GM21786 (cell line): ENCODE measurements around the gene NUDT14.
A peak's percentile ranks its signal among the peaks of the same experiment; 100 is the strongest.

Source experiments
- ATAC-seq: cut with Tn5 transposase; IDR thresholded peaks from one replicate; pipeline ENCODE4 v1.9.1; 2021; ENCODE audit not compliant: unreplicated experiment

Gene NUDT14

DNA sequence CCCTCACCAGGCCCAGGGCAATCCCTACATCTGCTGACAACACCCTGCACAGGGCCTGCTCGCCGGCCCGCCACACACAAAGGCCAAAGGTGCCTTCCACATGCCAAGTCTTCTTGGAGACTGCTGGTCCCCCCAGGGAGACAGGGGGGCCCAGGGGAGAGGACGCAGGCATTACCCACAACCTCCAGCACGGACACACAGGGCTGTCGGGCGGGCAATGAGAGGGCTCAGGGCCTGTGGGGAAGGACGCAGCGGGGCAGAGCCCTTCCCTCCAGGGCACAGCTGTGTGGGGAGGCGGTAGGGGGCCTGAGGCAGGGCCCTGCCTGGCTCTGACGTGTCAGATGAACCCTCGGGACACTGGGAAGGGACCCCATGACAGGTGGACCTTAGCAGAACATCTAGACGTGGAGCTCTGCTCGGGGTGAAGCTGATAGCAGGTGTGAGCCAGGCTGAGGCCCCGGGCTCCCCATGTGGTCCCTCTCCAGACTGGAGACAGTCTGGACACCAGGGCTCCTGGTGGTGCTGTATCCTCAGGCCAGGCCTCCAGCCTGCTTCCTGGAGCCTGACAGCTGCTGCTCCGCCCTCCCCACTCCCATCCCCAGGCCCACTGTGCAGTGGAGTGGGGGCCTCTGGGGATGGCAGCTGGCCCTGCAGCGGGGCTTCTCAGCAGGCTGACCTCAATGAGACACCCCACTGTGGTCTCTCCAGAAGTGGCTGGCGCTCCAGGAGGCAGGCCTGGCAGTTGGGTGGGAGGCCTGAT lies 31.6 kb upstream of the NUDT14 start:
- no peak for ATAC-seq

DNA sequence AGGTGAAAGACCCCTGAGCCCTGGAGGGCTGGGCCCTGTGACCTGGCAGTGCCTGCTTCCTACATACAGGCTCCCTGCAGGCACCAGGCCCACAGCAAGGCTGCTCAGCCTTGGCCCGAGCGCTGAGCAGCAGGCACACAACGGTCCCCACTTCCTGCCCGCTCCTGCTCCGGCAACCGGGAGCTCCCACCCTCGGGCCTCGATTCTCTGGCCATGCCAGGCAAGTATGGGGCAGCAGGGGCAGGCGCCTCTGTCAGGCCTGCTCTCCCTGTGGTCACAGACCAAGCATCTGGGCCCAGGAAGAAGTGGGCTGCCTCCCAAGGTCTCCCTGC lies 30.6 kb upstream of the NUDT14 start:
- no peak for ATAC-seq

DNA sequence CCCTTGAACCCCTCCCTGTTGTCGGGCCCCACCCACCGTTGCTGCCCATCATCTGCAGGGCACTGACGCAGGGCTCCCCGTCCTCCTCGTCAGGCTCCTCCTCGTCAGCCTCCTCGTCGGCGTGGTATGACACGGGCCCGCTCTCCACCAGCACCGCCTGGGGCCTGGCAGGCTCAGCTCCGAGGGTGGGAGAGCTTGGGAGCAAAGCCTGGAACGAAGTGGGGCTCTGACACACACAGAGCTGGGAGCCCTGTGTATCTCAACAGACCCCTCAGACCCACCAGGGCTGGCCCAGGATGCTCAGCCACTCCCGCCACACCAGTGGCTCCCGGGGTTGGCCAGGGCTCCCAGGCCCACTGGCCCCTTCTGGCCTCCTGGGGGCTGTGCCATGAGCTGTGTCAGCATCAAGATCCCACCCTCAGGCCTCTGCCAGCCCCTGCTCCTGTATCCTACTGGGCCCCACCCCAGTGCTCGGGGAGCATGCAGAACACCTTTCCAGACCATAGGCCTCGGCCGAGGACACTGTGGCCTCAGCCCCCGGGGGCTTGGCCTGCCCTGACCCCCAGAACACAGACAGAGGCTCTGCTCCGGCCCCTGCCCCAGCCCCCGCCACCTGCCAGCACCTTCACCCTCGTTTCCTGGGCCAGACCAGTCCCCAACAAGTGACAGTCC lies 30.1 kb upstream of the NUDT14 start:
- ATAC-seq = no peak

DNA sequence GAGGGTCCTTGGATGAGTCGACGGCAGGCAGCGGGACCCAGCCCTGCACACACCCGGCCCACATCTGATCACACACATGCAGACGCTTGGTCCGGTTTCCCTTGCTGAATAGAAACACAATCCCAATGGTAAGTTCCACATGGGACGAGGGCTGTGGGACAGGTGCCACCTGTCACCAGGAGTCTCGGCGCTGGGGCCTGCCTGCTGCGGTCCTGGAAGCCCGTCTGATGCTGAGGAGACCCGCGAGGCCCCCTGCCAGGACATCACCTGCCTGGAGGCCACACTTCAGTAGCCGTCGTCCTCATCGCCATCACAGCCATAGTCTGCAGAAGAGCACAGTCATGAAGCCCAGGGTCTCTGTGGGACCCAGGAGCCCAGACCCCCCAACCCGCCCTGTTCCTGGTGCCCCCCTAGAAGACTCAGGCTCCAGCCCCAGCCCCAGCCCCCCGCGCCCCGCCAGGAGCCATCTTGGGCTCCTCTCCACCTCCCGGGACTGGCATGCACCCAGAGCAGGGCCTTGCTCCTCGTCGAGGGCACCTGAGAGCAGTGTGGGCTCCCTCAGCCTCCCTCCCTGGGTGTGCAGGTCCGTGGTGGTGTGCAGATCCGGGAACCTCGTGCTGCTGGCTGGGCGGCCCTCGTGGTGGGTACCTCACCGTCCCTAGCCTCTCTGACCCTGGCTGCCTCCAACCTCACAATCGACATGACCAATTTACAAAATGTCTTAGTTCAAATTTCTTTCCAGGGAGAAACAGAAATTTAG lies 29.3 kb upstream of the NUDT14 start:
- ATAC-seq = no peak

DNA sequence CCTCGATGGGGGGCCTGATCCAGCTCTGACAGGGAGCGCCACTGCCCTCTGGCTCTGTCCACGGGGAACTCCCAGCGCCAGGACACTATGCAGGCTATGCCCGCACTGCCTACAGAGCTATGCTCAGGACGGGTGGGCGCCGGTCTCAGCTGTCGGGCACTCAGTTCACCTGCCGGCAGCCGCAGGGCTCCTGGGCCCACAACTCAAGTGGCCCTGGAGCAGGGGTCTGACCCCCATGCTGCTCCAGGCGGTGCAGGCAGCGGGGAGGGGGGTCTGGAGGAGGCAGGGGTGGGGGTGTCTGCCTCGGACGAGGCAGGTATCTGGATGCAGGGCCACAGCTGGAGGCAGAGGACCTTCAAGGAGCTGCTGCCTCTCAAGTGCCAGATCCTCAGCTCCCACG lies 28.5 kb upstream of the NUDT14 start:
- no peak for ATAC-seq

DNA sequence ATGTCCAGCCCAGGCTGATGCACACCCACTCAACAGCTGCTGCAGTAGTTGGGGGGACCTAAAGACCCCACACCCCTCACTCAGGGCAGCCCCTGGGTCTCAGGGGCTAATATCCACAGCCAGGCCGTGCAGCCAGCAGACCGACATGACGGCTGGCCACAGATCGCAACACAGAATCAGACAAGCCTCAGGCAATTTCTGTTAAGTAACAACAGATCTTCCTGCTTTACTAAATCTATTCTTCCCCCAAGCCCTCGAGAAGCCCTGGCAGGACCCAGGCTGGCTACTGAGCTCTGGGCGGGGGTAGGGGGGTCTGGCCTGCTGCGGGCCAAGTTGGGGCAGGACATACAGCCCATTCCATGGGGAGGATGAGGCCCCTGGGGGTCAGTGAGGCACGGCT lies 28.0 kb upstream of the NUDT14 start:
- ATAC-seq = no peak

DNA sequence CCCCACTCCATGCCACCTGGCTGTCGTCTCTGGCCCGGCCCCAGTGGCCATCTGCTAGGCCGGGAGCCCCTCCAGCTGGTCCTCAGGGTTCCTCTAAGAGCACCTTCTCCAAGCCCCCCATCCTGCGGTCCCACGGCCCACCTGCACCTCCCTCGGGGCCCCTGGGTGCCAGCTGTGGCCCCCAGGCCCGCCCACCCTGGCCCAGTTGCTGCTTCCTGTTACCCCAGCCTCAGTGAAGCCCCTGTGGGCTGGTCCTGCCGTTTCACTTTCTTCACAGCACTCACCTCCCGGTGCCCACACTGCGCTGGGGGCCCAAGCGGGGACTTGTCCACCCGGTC lies 27.6 kb upstream of the NUDT14 start:
- ATAC-seq = no peak

DNA sequence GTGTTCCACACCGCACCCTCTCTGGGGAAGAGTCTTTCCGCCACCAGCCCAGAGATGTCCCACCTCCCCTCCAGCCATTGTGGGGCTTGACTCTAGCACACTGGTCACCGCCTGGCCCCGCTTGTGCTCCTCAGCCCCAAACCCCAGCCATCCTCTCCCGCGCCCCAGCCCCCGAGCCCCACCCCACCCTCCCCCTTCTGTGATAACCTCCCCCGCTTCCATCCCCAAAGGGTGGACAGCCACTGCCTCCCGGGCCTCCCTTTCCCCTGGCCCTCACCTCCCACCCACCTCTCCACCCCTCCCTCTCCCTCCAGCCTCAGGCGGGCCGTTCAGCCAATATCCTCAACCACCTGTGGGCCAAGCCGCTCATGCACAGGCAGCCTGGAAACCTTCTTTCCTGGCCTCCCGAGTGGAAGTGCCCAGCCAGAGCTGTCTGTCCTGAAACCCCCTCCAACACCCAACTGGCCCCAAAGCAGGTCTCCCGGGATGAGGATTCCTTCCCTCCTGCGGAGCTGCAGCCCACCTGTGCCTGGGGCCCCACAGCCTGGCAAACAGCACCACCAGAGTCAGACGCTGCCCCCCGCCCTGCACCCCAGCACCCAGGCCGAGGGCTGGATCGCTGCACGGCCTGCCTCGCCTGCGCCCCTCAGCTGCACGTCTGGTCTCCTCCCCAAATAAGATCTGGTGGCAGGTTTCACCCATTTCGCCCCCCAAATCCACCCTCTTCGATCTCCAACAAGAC lies 27.1 kb upstream of the NUDT14 start:
- no peak for ATAC-seq

DNA sequence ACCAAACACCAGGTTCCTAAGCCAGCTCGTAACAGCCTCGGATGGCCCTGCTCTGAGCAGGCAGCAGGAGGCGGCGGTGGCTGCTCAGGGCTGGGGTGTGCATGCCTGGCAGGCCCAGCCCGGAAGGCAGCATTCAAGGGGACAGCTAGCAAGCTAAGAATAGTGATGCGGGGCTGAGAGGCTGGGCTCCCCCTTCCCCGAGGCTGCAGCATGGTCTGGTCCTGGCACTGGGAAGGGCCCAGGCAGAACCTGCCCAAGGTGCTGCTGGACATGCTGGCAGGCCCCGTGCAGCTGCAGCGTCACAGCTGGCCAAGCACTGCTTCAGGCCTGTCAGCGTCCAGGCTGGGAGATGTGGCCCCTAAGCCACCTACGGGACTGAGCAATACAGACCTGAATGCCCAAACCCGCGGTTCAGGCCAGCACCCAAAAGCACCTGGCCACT lies 26.4 kb upstream of the NUDT14 start:
- ATAC-seq = no peak

DNA sequence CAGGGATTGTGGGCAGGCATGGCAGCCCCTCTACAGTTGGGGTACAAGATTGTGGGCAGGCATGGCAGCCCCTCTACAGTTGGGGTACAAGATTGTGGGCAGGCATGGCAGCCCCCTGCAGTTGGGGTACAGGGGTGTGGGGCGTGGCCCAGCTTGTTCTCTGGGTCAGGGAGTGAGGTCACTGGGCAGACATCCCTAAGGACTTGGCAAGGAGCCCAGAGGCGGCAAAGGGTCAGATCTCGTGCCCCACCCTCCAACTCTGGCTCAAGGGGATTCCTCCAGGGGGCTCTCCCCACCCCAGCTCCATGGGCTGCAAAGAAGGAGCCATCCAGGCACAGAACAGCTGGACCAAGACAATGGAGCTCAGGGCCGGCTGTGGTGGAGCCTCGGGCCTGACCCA lies 25.8 kb upstream of the NUDT14 start:
- ATAC-seq = no peak

DNA sequence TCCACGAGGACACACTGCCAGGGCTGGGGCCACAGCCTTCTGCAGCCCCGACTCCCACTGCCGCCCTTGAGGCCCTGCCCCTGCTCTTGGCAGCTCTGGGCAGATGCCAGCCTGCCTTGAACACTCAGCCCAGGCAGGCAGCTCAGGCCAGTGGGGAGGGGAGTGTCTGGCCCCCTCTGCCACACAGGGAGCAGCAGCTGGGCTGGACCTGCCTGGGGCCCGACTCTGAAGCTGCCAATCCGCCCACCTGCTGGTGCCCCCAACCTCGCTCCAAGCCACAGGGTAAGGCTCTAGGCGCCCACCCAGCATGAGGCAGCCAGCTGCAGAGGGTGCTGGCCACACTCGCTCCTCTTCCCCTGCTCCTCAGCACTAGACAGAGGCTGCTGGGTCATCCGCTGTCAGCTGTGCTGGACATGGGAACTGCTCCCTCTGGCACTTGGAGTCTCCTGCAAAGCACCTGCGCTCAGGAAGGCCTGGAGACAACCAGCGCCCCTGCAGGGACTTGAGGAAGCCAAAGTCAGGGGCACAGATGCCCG lies 24.6 kb upstream of the NUDT14 start:
- no peak for ATAC-seq

DNA sequence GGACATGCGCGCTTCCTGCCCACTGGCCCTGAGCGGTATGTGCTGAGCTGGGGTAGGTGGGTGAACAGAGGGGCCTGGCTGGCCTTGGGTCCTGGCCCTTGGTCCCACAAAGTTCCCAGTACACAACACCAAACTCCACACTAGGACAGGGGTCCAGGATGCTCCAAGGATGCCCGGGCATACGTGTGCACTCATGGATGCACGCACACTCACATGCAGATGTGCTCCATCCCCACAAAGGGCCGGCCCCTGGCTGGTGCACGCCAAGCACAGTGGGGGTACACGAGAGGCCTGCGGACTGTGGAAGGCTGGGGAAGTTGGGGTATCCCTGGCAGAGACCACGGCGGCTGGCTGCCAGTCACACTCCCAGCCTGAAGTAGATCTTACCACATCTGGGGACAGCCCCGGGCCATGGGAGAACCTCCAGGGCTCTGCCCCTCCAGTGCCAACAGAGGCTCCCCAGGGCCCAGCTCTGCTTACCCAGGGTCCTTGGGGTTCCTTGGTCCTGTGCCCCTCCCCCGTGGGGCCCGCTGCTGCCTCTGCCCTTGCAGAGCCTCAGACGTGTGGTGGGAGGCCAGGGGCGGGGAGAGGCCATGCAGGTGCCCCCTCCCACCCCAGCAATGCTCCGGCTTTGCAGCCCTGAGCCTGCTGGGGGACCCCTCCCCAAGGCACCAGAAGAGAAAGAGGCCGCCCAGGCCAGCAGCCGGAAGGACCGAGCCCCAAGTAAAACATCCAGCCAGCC lies 24.0 kb upstream of the NUDT14 start:
- no peak for ATAC-seq

DNA sequence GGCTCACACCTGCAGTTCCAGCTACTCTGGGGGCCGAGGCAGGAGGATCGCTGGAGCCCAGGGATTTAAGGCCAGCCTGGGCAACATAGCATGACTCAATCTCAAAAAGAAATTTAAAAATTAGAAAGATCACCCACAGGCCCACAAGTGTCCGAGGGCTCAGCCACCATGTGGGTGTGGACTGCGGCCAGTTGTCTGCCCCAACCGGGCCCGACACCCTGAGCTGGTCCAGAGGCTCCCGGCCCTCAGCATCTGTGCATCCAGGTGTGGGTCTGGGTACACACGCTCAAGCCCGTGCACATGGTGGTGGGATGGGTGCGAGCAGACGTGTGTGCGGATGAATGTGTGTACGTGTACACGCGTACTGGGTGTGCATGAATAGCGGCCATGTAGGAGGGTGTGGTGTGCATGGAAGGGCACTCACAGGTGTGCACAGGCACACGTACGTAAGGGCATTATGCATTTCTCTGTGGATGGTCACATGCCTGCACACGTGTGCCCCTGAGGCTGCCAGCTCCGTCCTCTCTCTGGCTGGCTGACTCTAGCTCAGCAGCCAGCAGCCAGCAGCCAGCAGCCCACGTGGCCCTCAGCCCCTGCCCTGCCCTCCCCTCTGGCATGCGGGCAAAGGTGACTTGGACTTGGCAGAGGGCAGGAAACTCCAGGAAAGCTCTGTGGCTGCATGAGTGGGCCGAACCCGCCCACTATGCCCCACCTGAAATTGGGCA lies 23.3 kb upstream of the NUDT14 start:
- ATAC-seq = no peak

DNA sequence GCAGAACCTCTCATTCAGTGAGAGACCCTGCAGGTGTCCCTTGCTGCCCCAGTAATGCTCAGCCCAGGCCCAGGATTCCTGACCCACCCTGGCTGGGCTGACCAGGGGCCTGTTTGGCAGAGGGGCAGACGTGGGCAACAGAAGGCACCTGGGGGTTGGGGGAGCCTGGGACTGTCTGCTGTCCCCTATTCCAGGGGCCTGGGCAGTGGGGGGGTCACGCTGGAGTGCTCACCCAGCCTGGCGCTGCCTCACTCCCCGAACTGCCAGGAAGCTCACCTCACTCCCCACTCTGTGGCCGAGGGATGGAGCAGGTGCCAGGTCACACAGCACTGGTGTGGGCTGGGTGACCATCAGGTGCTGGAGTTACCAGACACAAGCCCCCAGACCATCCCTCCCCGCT lies 22.6 kb upstream of the NUDT14 start:
- no peak for ATAC-seq

DNA sequence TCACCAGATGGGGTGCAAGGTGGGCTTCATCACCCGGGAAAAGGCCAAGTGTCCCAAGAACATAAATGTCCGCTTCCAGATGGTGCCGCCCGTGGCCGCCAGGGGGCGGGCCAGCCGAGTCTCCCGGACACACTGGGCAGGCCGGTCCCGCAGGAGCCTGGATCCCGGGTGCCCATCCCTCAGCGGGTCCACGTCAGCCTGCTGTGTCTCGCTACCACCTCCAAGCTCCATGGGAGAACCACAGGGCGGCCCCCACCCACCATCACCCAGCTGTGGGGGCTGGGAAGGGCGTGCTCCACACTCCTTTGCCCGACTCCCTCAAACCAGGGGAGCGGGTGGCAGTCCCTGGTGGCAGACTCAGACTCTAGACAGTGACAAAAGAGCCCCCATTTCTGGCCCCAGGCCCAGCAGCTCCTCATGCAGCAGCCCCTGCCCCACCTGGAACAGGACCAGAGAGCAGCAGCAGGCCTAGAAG lies 22.0 kb upstream of the NUDT14 start:
- no peak for ATAC-seq

DNA sequence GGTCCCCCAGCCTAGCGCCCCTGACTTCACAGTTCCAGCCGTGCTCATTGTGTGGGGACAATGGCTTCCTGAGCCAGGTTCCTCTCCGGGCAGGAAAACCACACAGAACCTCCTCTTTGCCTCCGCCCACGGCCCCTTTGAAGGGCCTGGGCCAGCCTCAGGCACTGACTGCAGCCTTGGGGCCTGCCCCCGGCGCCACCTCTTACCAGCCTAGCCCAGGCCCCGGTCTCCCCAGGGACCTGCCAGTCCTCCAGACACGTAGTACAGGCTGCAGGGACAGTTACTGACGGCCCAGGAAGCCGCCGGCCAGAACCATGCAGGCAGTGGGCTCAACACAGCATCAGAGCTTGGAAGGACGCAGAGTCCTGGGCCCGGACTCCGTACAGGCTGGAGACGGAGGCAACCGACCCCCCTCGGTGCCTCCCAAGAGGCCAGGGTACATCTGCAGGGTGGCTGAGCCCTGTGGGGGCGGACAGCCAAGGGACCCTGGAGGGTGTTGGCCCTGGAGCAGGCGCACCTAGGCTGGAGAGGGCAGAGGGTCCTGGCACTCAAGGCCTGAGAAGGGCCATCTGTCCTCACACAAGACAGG lies 20.9 kb upstream of the NUDT14 start:
- peak; percentile 51 for ATAC-seq

DNA sequence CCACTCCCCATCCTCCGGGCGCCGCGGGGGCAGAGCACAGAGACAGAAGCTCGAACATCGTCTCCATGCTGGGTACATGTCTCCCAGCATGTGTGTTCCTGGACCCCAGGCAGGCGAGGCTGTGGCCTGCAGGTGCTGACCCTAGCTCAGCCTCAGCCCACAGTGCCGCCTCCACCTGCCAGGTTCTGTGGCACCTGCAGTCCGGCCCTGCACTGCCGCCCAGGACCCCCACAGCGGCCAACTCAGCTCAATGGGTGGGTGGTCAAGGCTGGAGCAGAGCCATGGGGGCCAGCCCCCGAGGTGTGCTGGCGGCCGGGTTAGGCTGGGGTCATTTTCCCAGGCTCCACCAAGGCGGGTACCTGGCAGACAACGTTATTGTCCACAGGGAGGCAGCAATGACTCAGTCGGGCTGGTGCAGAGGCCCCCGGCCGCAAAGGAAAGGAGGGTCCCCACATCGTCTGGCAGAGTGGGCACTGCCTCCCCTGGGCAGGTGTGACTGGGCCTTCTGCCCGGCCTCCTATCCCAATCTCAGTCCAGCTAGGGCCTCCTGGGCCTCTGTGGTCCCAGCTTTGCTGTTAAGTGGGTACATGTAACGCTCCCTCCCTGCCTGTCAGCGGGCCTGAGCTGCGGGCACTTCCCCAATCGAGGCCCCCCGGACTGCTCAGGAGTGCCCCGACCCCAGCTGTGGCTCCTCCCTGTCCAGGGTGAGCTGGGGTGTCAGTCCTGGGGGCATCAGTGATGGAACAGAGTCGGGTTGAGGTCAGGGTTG lies 20.2 kb upstream of the NUDT14 start:
- no peak for ATAC-seq

DNA sequence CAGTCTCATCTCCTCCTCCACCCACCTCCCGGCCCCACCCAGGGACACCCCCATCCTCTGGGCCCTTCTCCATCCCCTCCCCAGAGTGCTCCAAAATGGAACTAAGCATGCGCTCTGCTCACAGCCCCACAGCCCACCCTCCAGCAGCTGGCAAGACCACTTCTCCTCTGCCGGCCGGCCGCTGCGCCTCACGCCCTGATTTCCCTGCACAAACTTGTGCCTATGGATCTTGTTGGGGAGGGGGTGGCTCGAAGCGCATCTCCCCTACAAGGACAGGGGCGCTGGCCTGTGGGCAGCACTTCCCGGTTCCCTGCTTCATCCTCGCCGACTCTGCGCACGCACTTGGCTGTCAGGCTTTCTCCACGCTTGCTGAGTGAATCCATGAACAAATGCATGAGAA lies 19.5 kb upstream of the NUDT14 start:
- ATAC-seq = no peak

DNA sequence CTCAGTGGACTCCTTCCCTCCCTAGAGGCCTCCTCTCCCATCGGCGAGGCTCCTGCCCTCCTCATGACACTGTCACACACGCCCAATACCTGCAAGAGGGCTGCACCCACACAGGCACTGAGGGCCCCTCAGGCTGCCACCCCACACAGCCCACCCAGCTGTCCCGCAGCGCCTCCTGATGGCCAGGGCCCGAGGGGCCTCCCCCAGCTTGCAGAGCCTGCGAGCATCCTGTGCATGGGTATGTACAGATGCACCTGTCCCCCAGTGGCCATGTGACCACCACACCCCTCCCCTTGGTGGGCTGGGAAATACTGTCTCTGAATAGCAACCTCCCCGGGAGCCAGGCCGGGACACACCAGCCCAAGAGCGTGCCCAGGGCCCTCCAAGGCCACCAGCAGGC lies 19.0 kb upstream of the NUDT14 start:
- ATAC-seq = no peak
